ENCODE measurements around the gene SRCAP.
"Not testable (repeated sequence)": the region's sequence is repeated elsewhere in the genome, so short reads cannot be mapped to it uniquely, and the experiment has no call there.

SRCAP gene

DNA sequence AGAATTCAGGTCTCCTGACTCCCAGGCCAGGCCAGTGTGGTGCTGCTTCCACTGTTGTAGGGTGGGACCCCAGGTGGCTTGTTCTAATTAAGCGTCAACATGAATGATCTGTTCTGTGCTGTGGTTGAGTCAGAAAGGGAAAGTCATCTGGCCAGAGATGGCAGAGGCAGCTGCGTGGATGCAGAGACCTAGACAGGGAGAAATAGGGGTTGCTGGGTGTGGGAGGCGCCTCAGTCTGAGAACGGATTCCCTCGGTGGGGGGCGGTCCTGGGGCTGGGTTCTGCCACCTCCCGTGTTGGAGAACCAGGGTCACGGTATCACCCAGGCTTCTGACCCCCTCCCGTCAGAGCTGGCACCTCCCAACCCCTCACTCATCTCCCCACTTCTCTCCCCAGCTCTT, 35.2 kb upstream of the SRCAP start:
- DNase-seq (ENCODE audit: low read depth in 3 of 3) = no peak

GRCh38 chr16:30664616-30665109, 34.3 kb upstream of the SRCAP start:
- DNase-seq (ENCODE audit: low read depth in 3 of 3) = no peak

- DNase-seq (ENCODE audit: low read depth in 3 of 3) = no peak
Measured at GRCh38 chr16:30665155-30665829, 33.7 kb upstream of the SRCAP start.

GRCh38 chr16:30665830-30666190, 33.2 kb upstream of the SRCAP start:
- DNase-seq (ENCODE audit: low read depth in 3 of 3) = no peak

- no peak for DNase-seq (ENCODE audit: low read depth in 3 of 3)
Measured at GRCh38 chr16:30666681-30667080, 32.3 kb upstream of the SRCAP start.

GRCh38 chr16:30667361-30667905, 31.5 kb upstream of the SRCAP start:
- DNase-seq (ENCODE audit: low read depth in 3 of 3) = no peak

- no peak for DNase-seq (ENCODE audit: low read depth in 3 of 3)
Measured at GRCh38 chr16:30668393-30668792, 30.6 kb upstream of the SRCAP start.

- no peak for DNase-seq (ENCODE audit: low read depth in 3 of 3)
Measured at GRCh38 chr16:30669026-30669902, 29.7 kb upstream of the SRCAP start.

- DNase-seq (ENCODE audit: low read depth in 3 of 3) = no peak
Measured at GRCh38 chr16:30669903-30670824, 28.8 kb upstream of the SRCAP start.

- no peak for DNase-seq (ENCODE audit: low read depth in 3 of 3)
Measured at GRCh38 chr16:30675143-30675542, 23.8 kb upstream of the SRCAP start.

GRCh38 chr16:30677931-30678585, 20.9 kb upstream of the SRCAP start:
- no peak for DNase-seq (ENCODE audit: low read depth in 3 of 3)

- no peak for DNase-seq (ENCODE audit: low read depth in 3 of 3)
Measured at GRCh38 chr16:30678586-30678970, 20.4 kb upstream of the SRCAP start.

DNA sequence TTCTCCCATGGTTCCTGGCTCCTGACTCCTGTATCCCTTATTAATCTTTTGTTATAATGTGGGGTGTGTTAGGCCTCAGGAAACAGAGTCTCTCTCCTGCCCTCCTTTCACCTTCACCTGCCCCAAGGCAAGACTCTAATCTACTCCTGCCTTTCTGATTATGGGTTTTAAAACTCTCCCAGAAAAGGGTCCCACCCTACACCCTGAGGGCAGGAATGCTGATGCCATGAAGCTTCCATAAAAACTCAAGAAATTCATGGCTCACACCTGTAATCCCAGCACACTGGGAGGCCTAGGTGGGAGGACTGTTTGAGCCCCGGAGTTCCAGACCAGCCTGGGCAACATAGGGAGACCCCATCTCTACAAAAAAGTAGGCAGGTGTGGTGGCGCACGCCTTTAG, 18.6 kb upstream of the SRCAP start:
- DNase-seq (ENCODE audit: low read depth in 3 of 3) = no peak

- DNase-seq (ENCODE audit: low read depth in 3 of 3) = no peak
Measured at GRCh38 chr16:30688701-30689100, 10.3 kb upstream of the SRCAP start.

GRCh38 chr16:30691907-30692306, 7.1 kb upstream of the SRCAP start:
- no peak for DNase-seq (ENCODE audit: low read depth in 3 of 3)

DNA sequence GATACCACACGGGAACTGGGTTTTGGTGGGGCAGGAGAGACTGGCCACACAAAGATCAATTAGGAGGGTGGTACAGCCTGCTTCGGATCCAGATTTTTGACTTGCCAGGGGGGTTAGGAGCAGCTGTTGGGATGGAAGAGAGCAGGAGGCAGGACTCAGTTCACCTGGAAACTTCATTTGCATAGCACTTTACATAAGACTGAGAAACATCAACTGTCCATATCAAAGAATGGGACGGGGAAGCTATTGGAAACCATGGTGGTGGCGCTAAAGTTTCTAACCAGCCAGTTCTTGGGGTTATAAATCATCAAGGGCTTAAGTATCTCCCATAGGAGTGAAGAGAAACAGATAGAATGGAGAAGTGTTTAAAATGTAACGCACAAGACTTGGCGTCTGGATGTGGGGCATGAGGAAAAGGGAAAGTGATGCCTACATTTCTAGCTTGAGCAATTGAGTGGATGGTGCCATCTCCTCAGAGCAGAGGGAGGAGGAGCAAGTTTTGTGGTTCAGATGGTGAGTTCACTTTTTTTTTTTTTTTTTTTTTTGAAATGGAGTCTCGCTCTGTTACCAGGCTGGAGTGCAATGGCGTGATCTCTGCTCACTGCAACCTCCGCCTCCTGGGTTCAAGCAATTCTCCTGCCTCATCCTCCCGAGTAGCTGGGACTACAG, 6.4 kb upstream of the SRCAP start:
- no peak for DNase-seq (ENCODE audit: low read depth in 3 of 3)

DNA sequence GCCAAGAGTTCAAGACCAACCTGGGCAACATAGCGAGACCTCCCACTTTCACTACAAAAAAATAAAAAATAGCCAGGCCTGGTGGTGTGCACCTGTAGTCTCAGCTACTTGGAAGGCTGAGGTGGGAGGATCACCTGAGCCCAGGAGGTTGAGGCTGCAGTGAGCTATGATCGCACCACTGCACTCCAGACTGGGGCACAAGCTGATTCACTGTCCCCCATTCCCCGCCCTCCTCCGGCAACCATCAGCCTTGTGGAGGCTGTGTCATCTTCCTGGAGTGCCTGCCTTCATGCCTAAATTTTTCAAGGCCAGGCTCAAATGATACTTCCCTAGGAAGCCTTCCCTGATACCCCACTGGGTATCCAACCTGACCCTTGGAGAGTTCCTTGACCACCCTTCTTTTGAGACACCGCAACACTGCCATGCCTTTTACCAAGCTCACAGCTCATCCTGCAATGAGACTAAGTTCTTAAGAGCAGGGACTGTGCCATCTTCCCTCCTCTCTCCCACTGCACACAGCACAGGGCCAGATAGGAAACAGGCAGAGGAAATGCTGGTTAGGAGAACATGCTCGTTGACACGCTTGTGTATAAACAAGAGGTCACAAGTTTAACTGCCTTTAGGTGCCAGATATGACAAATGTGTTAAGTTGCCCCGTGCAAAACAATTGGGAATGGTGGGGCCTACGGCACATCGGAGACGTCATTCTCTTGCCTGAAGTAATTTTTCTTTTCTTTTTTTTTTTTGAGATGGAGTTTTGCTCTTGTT, 3.9 kb upstream of the SRCAP start:
- DNase-seq (ENCODE audit: low read depth in 3 of 3) = no peak

DNA sequence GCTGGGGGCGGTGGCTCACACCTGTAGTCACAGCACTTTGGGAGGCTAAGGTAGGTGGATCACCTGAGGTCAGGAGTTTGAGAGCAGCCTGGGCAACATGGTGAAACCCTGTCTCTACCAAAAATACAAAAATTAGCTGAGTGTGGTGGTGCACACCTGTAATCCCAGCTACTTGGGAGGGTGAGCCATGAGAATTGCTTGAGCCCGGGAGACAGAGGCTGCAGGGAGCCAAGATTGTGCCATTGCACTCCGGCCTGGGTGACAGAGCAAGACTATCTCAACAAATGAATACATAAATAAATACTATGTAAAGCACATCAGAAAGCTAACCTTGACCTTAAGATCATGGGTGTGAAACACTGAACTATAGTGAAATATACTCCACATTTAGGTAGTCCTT, 2.3 kb upstream of the SRCAP start:
- DNase-seq (ENCODE audit: low read depth in 3 of 3) = not testable (repeated sequence)

DNA sequence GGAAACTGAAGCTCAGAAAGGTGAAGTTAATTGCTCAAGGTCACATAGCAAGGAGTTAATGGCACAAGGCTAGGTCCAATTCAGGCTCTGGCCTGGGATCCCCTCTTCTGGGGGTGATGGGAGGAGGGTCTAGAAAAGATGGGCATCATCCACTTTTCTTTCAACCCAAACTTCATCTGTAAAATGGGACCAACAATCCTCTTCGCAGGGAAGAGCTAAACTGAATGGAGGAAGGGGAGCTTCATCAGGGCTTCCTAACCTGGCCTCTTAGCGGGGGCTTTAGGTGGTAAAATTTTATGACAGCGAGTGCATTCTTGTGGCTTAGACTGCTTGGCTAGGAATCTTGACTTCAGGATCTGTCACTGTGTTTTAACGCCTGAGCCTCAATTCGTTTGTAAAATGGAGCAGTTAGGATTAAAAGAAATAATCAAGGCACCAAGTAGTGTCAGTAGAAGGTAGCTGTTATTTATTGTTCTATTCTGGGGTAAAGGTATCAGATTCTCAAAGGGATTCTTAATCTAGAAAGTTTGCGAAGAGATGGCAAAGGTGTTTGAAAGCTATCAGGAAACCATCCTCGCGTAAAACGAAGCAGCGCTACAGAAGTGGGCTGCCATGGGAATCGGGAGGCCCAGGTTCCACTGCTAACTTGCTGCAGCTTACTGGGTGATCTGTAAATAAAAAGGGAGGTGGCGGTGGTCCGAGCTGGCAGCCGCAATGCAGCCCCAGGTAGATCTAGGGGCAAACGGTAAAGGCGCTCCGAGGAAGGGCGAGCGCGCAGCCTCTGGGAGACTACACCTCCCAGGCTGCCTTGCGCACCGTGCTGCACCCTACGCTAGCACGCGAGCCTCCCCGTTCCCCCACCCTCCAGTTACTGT, 1.5 kb upstream of the SRCAP start:
- no peak for DNase-seq (ENCODE audit: low read depth in 3 of 3)
